Pericardium fibroblast (primary cell): ENCODE data around the gene SLITRK3. TPM values are rescaled to one million over a fixed set of nuclear protein-coding genes. Genes with fewer than 3 reads are reported as not detected.

Source experiments
- total RNA-seq: library from RNA; depleted of rRNA; stranded (reverse); fragments of >200 nt; gene quantifications from 2 replicates; pipeline ENCODE4 v1.2.3, GENCODE V29; 2015

The SLITRK3 gene
- not detected in 2 replicates for total RNA-seq

GRCh38 chr3:165195640-165196576 is at the start of gene SLITRK3:
TSS of gene SLITRK3 (minus strand) at chr3:165196384. CDS start at chr3:165190830, 5,554 bp downstream.

Other genes starting within 250 kb of the SLITRK3 start
- not detected in 2 replicates for gene SI, start 117.9 kb downstream of the SLITRK3 start, total RNA-seq